GM23248 (cell line): ENCODE results near the gene WRNIP1. TPM values are rescaled to one million over a fixed set of nuclear protein-coding genes. Genes with fewer than 3 reads are reported as not detected.

ENCODE experiments used
- DNase-seq: peaks from one replicate; pipeline ENCODE4 v3.0.0-alpha.2; 2015
- H2AFZ ChIP-seq: fragments of 200-600 bp; sonication (generic); 2 replicates; pipeline ENCODE4 v1.6.1; 2016; ENCODE audit warnings: antibody characterized with exemption
- H3F3A ChIP-seq: fragments of 200-600 bp; sonication (generic); 2 replicates; pipeline ENCODE4 v1.6.1; 2016; ENCODE audit warnings: mild to moderate bottlenecking, antibody characterized with exemption, mixed run types; ENCODE audit not compliant: insufficient read depth
- H3K27ac ChIP-seq: fragments of 200-600 bp; sonication (generic); 2 replicates; pipeline ENCODE4 v1.5.1; 2016; ENCODE audit warnings: mild to moderate bottlenecking
- H3K27me3 ChIP-seq: fragments of 200-600 bp; sonication (generic); replicated peaks from 2 replicates; pipeline ENCODE4 v1.6.1; 2016; ENCODE audit warnings: mild to moderate bottlenecking; ENCODE audit not compliant: insufficient read depth
- H3K36me3 ChIP-seq: fragments of 200-600 bp; sonication (generic); 2 replicates; pipeline ENCODE4 v1.6.1; 2016; ENCODE audit warnings: low read depth, mild to moderate bottlenecking
- H3K4me1 ChIP-seq: fragments of 200-600 bp; sonication (generic); 2 replicates; pipeline ENCODE4 v1.6.1; 2016; ENCODE audit warnings: mild to moderate bottlenecking; ENCODE audit not compliant: insufficient read depth
- H3K4me2 ChIP-seq: fragments of 200-600 bp; sonication (generic); one replicate; pipeline ENCODE4 v1.6.1; 2016; ENCODE audit warnings: mild to moderate bottlenecking; ENCODE audit not compliant: unreplicated experiment
- H3K4me3 ChIP-seq: fragments of 200-600 bp; sonication (generic); 2 replicates; pipeline ENCODE4 v1.5.1; 2016; ENCODE audit warnings: mild to moderate bottlenecking
- H3K79me2 ChIP-seq: fragments of 200-600 bp; sonication (generic); 2 replicates; pipeline ENCODE4 v1.6.1; 2016; ENCODE audit warnings: mild to moderate bottlenecking; ENCODE audit not compliant: insufficient read depth
- H3K9ac ChIP-seq: fragments of 200-600 bp; sonication (generic); 2 replicates; pipeline ENCODE4 v1.6.1; 2016; ENCODE audit warnings: mild to moderate bottlenecking
- H3K9me2 ChIP-seq: fragments of 200-600 bp; sonication (generic); 2 replicates; pipeline ENCODE4 v1.6.1; 2016; ENCODE audit warnings: mixed run types, mild to moderate bottlenecking, moderate library complexity; ENCODE audit not compliant: insufficient read depth
- H3K9me3 ChIP-seq: fragments of 200-600 bp; sonication (generic); one replicate; pipeline ENCODE4 v1.6.1; 2017; ENCODE audit warnings: low read depth
- H4K20me1 ChIP-seq: fragments of 200-600 bp; sonication (generic); 2 replicates; pipeline ENCODE4 v1.6.0; 2016; ENCODE audit not compliant: insufficient read depth
- EZH2 ChIP-seq: fragments of 200-600 bp; sonication (generic); IDR thresholded peaks from 2 replicates; pipeline ENCODE4 v1.6.1; 2018; ENCODE audit warnings: antibody characterized with exemption, mild to moderate bottlenecking; ENCODE audit not compliant: insufficient read depth, poor library complexity, severe bottlenecking
- EZH2phosphoT487 ChIP-seq: fragments of 200-600 bp; sonication (generic); IDR thresholded peaks from 2 replicates; pipeline ENCODE4 v1.6.1; 2018; ENCODE audit warnings: antibody characterized with exemption, moderate library complexity, mild to moderate bottlenecking, low read depth; ENCODE audit not compliant: insufficient read depth
- WGBS, 2 experiments: methylation state at CpG; one replicate each; pipeline ENCODE4 v1.1.6; 2015 to 2017; ENCODE audit warnings: low lambda C conversion rate in 2 of 2, low coverage in 1 of 2; ENCODE audit errors: missing lambda C conversion rate in 2 of 2; 5-methylcytosine and 5-hydroxymethylcytosine counted together
- in situ Hi-C: fragments of 300-500 bp; cut with MboI; formaldehyde crosslinking; loops from 2 replicates; pipeline ENCODE4 v1.15.0; 2020
- polyA plus RNA-seq: library from polyadenylated mRNA; unstranded; fragments of >200 nt; fragmentation: Nextera tagmentation; extraction: Ambion mirVana; gene quantifications from 2 replicates; pipeline ENCODE4 v1.2.1, GENCODE V29; 2016
- total RNA-seq: library from RNA; depleted of rRNA; stranded (reverse); fragments of >200 nt; shearing (Covaris generic); gene quantifications from 2 replicates; pipeline ENCODE4 v1.2.3, GENCODE V29; 2014; rRNA removed

WRNIP1 gene
- total RNA-seq (63.1 and 64.9 TPM in 2 replicates), polyA plus RNA-seq (16.8 and 17.0 TPM in 2 replicates)

DNA sequence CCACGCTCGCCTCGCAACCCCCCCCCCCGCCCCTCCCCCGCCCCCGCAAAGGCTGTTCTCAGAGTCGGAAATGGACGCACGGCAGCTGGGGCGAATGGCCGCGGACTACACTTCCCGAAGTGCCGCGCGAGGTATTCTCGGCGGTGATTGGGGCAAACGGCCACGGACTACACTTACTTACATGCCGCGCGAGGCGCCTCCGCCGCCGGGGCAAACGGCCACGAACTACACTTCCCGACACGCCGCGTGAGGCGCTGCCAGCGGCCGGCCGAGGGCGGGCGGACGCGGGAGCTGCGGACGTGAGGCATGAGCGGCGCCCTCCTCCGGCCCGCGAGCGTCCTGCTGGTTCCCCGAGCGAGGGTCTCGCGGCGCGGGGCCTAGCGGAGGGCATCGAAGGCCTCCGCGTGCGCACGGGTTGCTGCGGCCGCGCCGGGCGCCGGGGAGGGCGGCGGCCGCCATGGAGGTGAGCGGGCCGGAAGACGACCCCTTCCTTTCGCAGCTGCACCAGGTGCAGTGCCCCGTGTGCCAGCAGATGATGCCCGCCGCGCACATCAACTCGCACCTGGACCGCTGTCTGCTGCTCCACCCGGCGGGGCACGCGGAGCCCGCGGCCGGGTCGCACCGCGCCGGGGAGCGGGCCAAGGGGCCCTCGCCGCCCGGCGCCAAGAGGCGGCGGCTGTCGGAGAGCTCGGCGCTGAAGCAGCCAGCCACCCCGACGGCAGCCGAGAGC, at the start of gene WRNIP1:
TSS of gene WRNIP1 (plus strand) at position 228 of the 730 bp plus-strand sequence. CDS start at position 458, 230 bp downstream.
- H2AFZ ChIP-seq, result peak within 1 kb of the TSS; percentile 92
- H3K9me3 ChIP-seq, result no peaks in the 10 kb centered on the region
- H3K79me2 ChIP-seq, result peaks cover 45% of the 10 kb centered on the region
- no peak for TF ChIP-seq EZH2phosphoT487
- TF ChIP-seq EZH2, result no peak
- H4K20me1 ChIP-seq, result no peaks in the 10 kb centered on the region; the same call in 1 of the 2 replicates
- peak; percentile 100 for DNase-seq
- H3K4me3 ChIP-seq, result peak within 1 kb of the TSS; percentile 92
- peak within 1 kb of the TSS; percentile 86 for H3K4me2 ChIP-seq
- H3K9me2 ChIP-seq, result no peaks in the 10 kb centered on the region
- 0 out of 2 replicates have a peak, but pooled peaks cover 9% of the 10 kb centered on the region for H3K36me3 ChIP-seq
- WGBS, 2 experiments, result 0% methylated on average over 77 to 82 of the region's 104 CpGs
- H3F3A ChIP-seq, result peaks cover 22% of the 10 kb centered on the region
- H3K4me1 ChIP-seq, result peaks cover 28% of the 10 kb centered on the region
- no peaks in the 10 kb centered on the region for H3K27me3 ChIP-seq
- H3K9ac ChIP-seq, result peak within 1 kb of the TSS; percentile 94
- in situ Hi-C loops, result no loop called here
- H3K27ac ChIP-seq, result peak within 1 kb of the TSS; percentile 97

DNA sequence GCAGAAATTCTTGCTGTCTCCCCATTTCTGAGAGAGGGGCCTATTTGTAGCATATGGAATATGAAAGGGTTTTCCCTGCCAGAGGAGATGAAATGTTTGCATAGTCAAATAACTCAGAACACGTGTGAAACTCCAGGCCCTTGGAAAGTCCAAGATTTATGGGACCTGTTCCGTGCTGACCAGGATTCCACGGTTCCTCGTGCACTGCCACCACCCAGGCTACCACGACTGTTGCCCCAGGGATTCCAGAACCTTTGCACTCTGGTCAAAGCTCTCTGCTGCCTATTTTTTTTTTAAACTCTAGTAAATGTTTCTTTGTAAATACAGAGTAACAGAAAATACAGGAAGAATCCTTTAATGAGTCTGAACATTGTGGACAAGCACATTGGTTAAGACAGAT, 49.5 kb upstream of the WRNIP1 start:
- Histone ChIP-seq H3K9me3 (no peaks in the 10 kb centered on the region), H3K9ac (no peak overlapping the region), H3K27ac (no peak overlapping the region), H2AFZ (no peak overlapping the region), H3K4me1 (peaks cover 11% of the 10 kb centered on the region), H4K20me1 (no peaks in the 10 kb centered on the region), H3K4me2 (no peak overlapping the region), H3K27me3 (no peaks in the 10 kb centered on the region), H3K79me2 (no peaks in the 10 kb centered on the region), H3K9me2 (no peaks in the 10 kb centered on the region), H3K36me3 (no peaks in the 10 kb centered on the region), H3K4me3 (no peak overlapping the region), H3F3A (peaks cover 14% of the 10 kb centered on the region)
- WGBS, 2 experiments, result 59 to 61% methylated on average over 5 of the region's 5 CpGs
- TF ChIP-seq EZH2phosphoT487 (no peak), EZH2 (no peak)
- in situ Hi-C loops, result no loop called here
- no peak for DNase-seq

DNA sequence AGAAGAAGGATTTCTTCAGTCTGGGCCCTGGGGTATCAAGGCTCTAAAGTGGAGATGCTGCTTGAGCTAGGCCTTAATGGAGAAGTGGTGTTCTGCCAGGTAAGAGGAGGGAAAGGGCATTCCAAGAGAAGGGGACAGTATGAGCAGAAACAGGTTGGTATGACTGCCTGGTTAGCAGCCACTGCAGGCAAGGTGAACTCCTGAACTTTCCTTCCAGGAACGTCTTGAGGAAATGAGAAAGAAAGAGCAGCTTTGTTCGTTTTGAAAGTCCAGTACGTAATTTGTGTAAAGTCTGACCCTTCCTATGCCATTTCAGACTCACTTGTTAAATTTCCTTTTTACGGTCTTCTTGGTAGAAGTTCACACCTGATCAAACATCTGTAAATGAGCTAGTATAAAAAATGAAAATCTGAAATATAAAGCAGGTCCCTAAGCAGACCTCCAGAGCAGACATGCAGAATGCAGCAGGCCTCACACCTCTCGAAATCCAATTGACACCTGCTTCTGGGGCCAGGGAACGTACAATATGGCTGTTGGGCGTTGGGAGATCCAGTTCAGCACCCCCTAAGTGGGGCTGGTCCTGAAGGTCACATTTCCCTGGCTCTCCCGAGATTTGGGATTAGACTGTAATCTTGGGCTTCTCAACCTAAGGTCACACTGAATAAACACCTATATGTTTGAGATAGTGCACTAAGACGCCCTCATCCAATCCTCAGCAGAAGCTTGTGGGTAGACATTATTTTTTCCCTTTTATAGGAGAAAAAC, 48.1 kb upstream of the WRNIP1 start:
- Histone ChIP-seq H3K4me3 (no peak overlapping the region), H4K20me1 (no peaks in the 10 kb centered on the region), H2AFZ (no peak overlapping the region), H3K4me2 (no peak overlapping the region), H3K4me1 (peaks cover 11% of the 10 kb centered on the region), H3K9me3 (no peaks in the 10 kb centered on the region), H3K27ac (no peak overlapping the region), H3K36me3 (no peaks in the 10 kb centered on the region), H3K27me3 (no peaks in the 10 kb centered on the region), H3F3A (peaks cover 14% of the 10 kb centered on the region), H3K9me2 (no peaks in the 10 kb centered on the region), H3K79me2 (no peaks in the 10 kb centered on the region), H3K9ac (no peak overlapping the region)
- WGBS, 2 experiments, result 77% methylated on average over 9 of the region's 9 CpGs
- in situ Hi-C loops, result no loop called here
- no peak for TF ChIP-seq EZH2phosphoT487
- TF ChIP-seq EZH2, result no peak
- DNase-seq, result no peak

DNA sequence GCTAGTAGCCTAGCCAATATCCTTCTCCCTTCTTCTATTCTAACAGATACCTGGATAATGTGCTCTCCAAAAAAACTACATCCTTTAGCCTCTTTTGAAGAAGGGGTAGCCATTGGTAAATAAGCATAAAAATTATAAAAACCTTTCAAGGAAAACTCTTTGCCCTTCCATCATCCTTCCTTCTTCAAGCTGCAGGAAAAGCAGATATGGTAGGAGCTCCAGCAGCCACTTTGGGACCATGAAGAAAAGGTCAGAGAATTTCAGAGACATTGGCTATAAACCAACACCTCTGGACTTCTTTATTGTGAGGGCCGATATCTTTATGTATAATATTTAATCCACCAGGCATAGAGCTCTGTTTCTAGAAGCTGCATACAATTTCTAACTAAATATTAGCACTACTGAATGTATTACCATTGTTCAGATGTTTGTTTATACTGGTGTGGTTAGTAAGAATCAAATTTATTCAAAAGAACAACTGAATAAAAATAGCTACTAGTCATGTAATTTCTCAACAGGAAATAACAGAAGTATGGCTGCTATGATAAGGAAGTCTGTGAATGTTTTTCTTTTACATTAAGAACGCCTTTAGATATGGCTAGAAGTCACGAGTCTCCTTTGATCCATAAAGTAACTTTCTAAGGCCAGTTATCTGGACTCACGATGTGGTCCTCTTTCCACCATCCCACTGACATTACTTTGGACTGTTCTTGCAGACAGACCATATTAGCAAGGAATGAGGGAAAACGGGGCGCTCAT, 46.7 kb upstream of the WRNIP1 start:
- Histone ChIP-seq H3K36me3 (no peaks in the 10 kb centered on the region), H3K9me2 (no peaks in the 10 kb centered on the region), H3K79me2 (no peaks in the 10 kb centered on the region), H3K27me3 (no peaks in the 10 kb centered on the region), H3F3A (peaks cover 11% of the 10 kb centered on the region), H3K9me3 (no peaks in the 10 kb centered on the region), H3K4me1 (peaks cover 11% of the 10 kb centered on the region), H2AFZ (peak overlapping the region; percentile 16; the same call in 1 of the 2 replicates), H3K4me3 (no peak overlapping the region), H3K27ac (no peak overlapping the region), H3K9ac (no peak overlapping the region), H3K4me2 (no peak overlapping the region), H4K20me1 (no peaks in the 10 kb centered on the region)
- no peak for TF ChIP-seq EZH2phosphoT487
- TF ChIP-seq EZH2, result no peak
- in situ Hi-C loops, result no loop called here
- WGBS, 2 experiments, result 71 to 79% methylated on average over 6 of the region's 6 CpGs
- DNase-seq, result peak; percentile 2
